ENCODE data around the gene TECPR1.

TECPR1 gene

GRCh38 chr7:98180751-98181150, 71.3 kb downstream of the TECPR1 start:
- TF ChIP-seq CTCF (IDR thresholded peaks at IDR 0.05; ENCODE audit: control insufficient read depth, extremely low read depth, insufficient read depth): no peak
- no peak for DNase-seq (ENCODE audit: low read depth)

GRCh38 chr7:98178762-98179490, 73.1 kb downstream of the TECPR1 start:
- no peak for TF ChIP-seq CTCF (IDR thresholded peaks at IDR 0.05; ENCODE audit: control insufficient read depth, extremely low read depth, insufficient read depth)
- DNase-seq (ENCODE audit: low read depth): no peak
- no peak overlapping the region for H3K4me3 ChIP-seq (ENCODE audit: low read depth, low read length)

More at GRCh38 chr7:98180751-98181150, 71.3 kb downstream of the TECPR1 start:
- no peak overlapping the region for H3K4me3 ChIP-seq (ENCODE audit: low read depth, low read length)

DNA sequence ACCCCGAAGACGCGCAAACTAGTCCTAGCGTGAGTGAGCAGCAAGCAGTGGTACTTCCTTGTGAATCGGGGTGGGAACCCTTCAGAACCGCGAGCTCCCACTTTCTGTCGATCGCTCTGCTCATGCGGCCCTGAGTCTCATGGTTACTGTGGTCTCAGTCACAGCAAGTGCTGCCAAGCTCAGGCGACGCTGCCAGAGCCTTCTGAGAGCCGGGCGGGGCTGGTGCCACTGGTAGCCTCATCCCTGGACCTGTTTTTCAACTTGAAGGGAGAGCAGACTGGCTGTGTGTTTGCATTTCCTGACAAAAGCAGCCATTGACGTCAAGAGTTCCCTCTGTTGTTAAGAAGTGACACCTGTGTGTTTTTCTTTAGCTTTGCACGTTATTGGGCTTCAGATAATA, 73.7 kb downstream of the TECPR1 start:
- no peak overlapping the region for H3K4me3 ChIP-seq (ENCODE audit: low read depth, low read length)

DNA sequence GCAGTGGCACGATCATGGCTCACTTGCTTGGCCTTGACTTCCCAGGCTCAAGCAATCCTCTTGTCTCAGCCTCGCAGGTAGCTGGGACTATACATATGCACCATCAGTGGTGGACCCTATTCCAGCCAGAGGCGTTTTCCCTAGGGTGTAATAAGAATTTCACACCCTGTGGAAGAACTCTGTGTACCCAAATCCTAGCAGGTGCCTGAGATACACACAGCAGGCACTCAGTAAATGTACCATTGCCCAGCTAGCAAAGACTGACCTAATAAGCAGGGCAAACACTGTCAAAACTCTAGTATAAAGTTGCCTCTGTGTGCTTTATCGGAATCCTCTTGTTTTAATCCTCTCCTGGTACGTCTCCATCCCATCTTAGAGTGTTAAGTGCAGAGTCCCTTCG, 74.5 kb downstream of the TECPR1 start:
- H3K4me3 ChIP-seq (ENCODE audit: low read depth, low read length): no peak overlapping the region
- no peak for DNase-seq (ENCODE audit: low read depth)
- no peak for TF ChIP-seq CTCF (IDR thresholded peaks at IDR 0.05; ENCODE audit: control insufficient read depth, extremely low read depth, insufficient read depth)

More for the DNA sequence above, 73.7 kb downstream of the TECPR1 start:
- TF ChIP-seq CTCF (IDR thresholded peaks at IDR 0.05; ENCODE audit: control insufficient read depth, extremely low read depth, insufficient read depth): no peak
- DNase-seq (ENCODE audit: low read depth): no peak

DNA sequence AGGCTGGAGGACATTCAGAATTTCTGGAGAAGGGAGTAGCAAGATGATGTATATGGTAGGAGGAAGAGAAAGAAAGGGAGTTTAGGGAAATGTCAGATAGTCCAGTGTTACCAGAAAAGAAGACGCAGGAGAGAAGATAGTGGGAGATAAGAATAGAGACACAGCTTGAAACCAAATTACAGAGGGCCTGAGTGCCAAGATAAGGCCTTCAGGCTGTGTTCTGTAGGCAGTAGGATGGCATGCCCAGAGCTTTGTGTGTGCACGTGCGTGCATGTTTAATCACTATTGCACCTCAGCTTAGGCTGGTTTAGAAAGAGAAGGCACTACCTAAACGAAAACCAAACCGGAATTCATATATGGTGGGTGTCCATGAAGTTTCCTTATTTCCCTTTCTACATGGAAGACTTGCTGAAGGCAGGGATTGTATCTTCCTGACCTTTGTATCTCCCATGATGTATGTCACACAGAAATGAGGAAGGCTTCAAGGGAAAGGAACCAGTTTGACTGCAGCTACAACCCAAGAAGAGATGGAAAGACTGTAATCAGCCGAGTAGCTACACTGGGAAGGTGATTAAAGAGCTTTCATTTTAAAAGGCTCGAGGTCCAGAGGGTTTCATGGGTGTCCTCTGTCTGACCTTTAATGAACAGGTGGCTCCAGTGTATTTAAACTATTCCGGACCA, 76.6 kb downstream of the TECPR1 start:
- no peak for DNase-seq (ENCODE audit: low read depth)
- no peak overlapping the region for H3K4me3 ChIP-seq (ENCODE audit: low read depth, low read length)
- TF ChIP-seq CTCF (IDR thresholded peaks at IDR 0.05; ENCODE audit: control insufficient read depth, extremely low read depth, insufficient read depth): no peak

DNA sequence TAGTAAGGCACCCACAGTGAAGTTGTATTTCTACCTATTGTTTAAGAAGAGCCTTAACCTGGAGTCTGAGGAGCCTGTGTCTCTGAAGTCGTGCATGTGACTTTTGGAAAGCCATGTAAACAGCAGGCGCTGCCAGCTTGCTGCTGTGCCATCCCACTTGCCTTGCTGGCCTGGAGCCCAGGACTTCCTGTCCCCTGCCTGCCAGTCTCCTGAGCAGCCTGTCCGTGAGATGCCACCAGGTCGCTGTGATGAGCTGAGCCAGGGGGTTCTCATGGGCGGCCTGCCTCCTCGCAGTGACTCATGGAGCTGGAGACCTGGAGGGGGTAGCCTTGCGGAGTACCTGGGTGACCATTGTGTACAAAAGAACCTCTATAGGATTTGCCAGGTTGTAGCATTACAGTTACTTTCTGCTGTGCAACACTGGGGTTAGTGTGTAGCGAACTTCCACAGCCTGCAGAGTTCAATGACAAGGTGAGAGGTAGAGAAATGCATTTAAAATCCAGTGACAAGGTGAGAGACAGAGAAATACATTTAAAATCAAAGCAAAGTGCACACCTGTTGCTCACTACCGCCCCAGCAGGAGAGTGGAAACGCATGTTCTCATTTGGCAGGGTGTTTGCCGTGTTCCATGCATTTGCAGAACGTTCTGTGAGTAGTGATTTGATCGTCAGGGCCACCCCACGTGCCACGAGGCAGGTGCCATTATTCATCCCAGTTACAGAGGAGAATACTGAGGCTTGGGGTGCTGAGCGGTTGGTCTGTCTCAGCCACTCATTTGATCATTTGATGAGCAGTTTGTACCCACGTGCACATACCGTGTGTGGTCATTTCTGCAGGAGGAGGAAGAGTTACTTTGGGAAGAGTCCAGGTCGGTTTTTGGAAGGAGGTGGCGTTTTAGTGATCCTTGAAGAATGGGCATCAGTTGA, 77.4 kb downstream of the TECPR1 start:
- peak; percentile 90 for DNase-seq (ENCODE audit: low read depth)
- TF ChIP-seq CTCF (IDR thresholded peaks at IDR 0.05; ENCODE audit: control insufficient read depth, extremely low read depth, insufficient read depth): peak; percentile 32; the same call in 1 of the 2 replicates
- no peak overlapping the region for H3K4me3 ChIP-seq (ENCODE audit: low read depth, low read length)

Data from LNCaP clone FGC (cell line).